NCI-H1930 (cell line): ENCODE results near the gene PMPCA.
"Not testable (repeated sequence)": the region's sequence is repeated elsewhere in the genome, so short reads cannot be mapped to it uniquely, and the experiment has no call there.

Experiments
- DNase-seq, 2 experiments: peaks; one replicate each; lab custom pipeline; 2025; lab: John Stamatoyannopoulos, UW

Gene PMPCA

DNA sequence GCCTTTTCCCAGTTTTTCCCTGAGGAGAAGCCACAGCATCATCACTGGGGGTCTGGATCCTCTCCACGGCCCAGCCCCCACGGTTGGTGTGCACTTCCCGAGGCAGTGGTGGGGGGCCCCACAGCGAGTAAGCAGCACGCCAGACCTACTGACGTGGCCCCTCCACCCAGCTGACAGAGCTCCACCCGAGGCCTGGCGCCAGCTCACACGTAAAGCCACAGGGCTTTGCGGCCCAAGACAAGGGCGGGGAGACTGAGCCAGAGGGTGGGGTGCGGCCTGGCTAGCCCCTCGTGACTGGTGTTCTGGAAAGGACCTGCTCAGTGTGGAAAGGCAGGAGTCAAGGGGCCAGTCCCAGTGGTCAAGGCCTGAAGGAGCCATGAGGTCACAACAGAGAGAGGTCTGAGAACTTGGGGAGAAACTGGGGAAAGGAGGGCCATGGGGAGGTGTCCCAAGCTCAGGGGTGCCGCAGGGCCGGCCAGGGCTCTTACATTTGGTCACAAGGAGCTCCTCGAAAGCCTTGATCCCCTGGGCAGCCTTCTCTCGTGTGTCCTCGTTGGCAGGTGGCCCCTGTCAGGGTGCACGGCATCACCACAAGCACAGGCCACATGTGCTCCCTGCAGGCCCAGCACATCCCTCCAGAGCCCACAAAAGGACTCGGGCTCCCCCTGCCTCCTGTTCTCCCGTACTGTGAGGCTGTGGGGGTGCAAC is 16.0 kb upstream of the PMPCA start:
- DNase-seq = no peak

DNA sequence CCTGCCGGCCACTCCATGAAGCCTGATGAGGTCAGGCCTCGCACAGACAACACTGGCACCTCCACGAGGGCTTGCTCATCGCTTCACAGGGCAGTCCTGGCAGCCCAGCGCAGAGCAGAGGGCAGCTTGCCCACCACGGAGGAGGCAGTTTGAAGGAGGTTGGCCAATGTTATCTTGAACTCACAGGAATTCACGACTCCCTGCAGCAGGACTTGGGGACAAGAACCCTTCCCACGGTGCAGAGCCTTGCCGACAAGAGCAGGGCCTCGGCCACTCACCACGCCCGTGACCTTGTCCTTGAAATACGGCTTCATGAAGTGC is 15.5 kb upstream of the PMPCA start:
- DNase-seq = no peak

DNA sequence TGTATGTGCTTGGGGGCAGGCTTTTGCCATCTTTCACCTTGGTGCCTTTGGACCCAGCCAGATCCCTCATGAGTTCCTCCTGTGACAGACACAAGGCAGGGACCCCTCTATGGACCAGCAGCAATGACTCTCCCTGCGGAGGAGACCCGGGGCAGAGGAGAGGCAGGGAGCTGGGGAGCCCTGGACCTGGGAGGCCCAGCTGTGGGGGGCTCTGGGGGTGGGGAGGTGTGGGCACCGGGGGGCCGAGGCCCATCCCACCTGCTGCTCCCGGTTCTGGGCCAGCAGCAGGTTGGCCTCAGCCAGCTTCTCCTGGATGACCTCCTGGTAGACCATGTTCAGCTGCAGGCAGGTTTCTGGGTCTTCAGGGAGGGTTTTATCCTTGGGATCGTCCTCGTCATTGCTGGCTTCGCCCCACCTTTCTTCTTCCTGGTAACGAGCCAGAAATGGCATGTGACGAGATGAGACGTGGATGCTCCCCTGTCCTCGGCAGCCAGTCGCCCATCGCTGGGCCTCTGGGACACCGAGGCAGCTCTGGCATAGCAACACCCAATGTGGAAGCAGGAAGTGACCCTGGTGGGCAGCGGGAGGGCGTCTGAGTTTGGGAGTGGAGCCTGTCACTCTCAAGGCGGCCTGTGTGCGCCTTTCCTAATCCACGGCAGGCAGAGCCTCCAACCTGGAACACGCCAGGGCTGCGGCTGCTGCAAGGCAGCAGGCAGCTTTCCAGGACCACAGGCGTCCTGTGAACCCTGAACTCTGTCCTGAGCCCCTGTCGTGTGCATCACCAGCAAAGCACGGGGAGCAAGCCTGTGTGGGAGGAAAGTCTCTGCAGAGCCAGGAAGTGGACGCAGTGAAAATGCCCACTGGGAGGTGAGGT is 14.9 kb upstream of the PMPCA start:
- no peak for DNase-seq

DNA sequence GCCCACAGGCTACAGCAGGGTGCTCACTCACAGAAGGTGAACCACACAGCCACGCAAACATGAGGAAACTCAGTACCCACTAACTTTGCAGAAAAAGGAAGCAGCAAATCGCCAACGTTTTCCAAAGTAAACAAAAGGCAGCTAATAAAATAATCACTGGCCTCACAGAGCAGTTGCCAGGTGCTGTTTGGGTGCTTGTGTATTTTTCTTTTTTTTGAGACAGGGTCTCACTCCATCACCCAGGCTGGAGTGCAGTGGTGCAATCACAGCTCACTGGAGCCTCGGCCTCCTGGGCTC is 14.3 kb upstream of the PMPCA start:
- DNase-seq = no peak

- DNase-seq = no peak
These were observed 12.8 kb upstream of the PMPCA start for GRCh38 chr9:136397643-136398042.

- no peak for DNase-seq
These were observed 12.2 kb upstream of the PMPCA start for GRCh38 chr9:136398286-136398685.

DNA sequence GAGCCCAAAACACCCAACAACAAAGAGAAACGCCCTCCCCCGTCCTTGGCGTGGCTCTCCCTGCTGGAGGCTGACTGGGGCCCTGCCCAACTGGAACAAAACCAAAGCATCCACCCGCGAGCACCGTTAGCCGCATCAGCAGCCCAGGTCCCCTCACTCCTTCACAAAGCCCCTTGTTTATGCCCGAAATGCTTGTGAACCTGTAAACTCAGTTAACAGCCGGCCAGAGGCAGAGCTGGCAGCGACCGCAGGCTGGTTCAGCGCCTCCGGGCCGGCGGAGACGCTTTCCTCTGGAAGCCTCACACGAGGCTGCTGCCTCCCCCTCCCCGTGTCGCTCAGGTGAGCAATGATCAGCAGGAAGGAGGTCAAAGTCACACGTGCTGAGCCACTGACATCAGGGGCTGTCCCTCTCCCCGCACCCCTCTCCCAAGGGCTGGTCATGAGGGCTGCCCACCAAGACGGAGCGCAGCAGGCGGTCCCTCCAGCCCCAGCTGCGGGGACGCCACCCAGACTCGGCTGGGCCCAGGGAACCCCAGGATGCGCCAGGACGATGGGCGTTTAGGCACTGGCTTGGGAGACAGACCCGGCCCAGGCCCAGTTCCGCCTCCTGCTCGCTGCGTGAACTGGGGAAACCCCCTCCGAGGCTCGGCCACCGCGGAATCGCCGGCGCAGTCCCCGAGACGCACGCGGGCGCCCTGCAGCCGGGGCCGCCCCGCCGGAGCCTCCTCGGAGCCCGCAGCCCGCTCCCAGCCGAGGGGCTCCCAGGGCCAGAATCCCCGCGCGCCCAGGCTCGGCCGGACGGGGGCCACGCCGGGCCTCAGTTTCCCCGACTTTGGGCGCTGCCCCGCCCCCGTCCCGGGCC is 11.1 kb upstream of the PMPCA start:
- no peak for DNase-seq

DNA sequence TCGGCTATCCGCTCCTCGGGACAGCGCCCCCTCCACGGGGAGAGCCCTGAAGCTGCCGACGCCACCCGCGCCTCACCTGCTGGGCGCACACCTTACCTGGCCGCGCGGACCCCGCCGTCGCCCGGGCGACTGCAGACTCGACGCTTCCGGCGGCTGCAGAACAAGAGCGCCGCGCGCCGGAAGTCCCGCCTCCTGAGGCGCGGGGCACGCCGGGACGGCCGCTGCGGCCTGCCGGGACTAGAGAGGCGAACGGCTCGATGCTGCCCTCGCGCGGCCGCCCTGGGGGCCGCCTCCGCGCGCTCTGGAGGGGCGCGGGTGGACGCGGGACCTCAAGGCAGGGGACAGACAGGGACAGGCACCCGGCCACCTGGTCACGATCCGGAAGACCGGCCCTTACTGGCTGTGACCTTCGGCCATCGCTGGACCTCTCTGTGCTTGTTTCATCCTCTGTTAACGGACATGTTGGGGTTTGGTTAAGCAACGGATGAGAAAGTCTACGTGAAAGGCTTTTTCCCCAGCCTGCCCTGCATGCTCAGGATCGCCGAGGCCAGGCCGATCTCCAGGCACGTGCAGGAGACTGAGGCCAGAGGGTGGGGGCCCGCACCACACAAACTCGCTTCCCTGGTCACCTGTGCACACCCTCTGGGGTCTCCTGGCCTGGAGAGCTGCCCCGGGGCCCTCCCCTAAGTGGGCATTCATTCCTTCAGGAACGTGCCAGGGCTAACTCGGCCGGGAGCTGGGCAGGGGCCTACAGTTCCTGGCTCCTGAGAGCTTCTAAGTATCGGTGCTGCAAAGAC is 10.2 kb upstream of the PMPCA start, which contains the start of gene SNAPC4:
Gene SNAPC4 (minus strand): TSS at position 133 of the 797 bp plus-strand sequence. CDS start 1,742 bp downstream, outside the sequence.
- peak; percentile 81 to 92 for DNase-seq

DNA sequence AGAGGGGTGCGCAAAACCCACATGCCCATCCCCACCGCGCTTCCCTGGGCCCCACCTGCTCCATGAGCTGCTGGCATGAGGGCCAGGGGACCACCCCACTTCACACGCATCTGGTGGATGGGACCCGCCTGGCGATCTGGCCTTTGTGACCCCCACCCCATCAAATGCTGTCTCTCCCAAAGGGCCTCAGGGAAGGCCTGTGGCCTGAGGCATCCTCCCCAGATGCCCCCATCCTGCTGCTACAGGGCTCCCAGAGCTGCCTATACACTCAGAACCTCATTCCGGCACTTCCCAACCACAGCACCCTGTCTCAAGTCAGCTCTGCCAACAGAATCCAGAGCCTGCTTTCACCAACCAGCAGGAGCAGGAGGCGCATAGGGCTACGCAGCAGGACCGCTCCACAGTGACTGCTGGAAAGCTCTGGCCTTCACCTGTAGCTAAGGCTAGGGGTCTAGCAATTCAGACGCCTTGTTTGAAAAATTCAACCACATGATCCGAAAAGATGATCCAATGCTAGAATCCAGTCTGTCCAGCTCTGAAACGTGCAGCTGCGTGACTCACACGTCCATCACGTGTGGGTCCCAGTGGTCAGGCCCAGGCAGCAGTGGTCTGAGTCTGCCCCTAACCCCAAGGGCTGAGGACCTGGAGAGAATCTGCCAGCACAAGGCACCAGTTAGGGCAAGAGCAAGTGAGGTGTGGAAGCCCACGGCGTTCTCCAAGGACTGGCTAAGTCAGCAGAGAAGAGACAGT is 9.1 kb upstream of the PMPCA start:
- no peak for DNase-seq

DNA sequence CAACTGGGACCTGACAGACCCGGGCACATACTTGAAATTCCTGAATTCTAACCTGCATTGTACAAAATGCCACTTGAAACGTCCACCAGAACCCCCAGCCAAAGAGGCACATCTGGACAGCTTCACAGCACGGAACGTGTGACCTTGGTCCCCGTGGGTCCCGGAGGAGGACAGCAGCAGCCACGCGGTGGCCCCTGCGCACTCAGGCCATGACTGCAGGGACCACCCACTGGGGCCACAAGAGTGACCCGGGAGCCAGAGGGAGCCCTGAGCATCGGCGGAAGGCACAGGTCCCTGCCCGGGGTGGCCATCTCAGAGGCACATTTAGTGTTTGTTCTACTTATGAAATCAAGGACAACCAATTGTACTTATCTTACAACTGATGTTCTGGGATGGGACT is 8.4 kb upstream of the PMPCA start:
- no peak for DNase-seq

DNA sequence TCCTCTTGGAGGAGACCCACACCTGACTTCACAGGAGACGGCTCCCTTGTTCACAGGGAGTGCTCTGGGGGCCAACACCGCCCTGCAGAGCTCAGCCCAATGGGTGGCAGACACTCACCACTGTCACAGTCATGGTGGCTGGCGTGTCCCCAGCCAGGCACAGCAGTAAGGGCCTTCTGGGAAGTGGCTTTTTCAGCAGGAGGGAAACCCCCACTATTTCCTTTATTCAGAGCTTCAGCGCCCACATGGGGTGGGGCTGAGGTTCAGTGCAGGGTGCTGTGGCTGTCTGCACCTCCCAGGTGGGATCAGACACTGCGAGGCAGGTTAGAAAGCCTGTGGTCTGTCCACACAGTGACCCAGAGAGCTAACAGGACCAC is 6.9 kb upstream of the PMPCA start:
- DNase-seq = no peak

- DNase-seq = no peak
These were observed 6.3 kb upstream of the PMPCA start for GRCh38 chr9:136403915-136404800.

GRCh38 chr9:136404801-136405136 is 5.7 kb upstream of the PMPCA start:
- DNase-seq = no peak

DNA sequence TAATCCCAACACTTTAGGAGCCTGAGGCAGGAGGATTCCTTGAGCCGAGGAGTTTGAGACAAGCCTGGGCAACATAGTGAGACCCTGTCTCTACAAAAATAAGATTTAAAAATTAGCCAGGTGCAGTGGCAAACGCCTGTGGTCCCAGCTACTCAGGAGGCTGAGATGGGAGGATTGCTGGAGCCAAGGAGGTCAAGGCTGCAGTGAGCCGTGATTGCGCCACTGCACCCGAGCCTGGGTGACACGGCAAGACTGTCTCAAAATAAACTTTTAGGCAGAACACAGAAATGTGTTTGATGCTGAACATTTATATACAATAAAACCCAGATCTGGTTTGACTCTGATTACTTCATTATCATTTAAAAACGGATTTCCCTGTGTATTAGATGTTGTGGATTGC is 5.0 kb upstream of the PMPCA start:
- no peak for DNase-seq

GRCh38 chr9:136405904-136406303 is 4.6 kb upstream of the PMPCA start:
- DNase-seq = not testable (repeated sequence)

DNA sequence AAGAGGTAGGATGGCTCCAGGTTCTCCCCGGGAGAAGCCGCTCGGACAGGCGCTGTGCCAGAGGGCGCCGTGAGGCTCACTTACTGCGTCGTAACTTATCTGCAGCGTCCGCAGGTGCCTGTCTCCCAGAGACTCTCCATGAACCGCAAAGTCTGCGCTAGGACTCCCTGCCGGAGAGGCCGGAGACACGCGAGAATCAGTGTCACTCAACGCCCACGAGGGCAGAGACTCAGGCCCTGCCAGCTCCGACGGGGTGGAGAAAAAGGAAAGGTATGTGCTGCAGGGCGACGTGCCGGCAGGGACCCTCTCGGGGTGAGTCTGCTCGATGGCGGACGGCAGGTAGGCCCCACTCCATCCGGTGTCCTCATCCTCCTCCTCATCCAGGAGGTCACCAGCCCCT is 3.4 kb upstream of the PMPCA start:
- DNase-seq = not testable (repeated sequence)

DNA sequence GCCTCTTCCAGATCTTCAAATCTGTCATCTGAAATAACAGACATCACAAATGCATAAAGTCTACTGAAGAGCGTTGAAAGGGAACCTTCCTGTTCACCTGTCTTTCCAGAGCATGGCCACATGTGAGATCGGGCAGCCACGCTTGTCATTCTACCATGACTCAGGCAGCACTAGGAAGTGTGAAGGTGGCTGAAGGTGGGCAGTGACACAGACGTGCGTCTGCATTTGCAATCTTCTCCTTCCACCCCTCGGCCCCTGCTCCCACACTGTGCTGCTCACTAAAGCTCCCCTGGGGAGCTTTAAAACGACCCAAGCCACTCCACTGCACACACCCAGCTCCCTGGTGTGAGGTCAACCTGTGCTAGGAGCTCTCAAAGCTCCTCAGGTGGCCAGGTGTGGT is 2.5 kb upstream of the PMPCA start:
- DNase-seq = no peak

DNA sequence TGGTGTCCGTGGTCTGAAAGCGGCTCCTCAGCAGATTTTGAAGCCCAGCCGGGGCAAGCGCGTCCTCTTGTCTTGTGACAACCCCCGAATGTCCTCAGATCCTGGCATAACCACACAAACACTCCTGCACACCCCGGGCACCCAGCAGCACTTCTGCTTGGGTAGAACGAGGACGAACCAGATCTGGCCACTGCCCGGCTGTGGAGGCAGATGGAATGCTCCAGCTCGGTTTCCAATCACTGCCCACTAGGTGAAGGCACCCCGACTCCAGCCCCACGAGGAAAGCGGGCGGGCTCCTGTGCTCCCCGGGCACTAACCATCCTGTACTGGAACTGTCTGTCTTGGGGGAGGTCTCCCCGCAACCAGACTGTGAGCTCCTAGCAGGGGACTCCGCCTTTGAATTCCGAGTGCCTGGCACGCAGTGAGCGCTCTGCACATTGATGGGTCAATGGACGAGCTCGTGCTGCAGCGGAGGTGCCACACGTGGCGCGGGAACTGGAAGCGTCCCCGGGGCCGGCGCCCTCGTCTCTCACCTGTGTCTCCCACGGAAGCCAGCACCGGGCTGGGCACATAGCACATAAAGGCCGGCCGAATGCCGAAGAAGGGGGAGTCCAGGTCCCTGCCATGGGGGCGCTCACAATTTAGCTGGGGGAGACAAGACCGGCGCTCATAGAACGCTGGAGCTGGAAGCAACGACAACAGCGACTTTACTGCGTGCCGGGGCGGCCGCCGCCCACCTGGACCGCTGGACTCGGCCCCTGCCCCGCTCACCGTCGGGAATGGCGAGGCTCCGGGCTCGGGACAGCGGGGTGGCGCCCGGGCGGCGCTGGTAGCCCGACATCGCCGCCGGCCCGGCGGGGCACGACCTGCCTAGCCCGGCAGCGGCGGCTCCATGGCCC is 652 bp upstream of the PMPCA start:
- DNase-seq = no peak

DNA sequence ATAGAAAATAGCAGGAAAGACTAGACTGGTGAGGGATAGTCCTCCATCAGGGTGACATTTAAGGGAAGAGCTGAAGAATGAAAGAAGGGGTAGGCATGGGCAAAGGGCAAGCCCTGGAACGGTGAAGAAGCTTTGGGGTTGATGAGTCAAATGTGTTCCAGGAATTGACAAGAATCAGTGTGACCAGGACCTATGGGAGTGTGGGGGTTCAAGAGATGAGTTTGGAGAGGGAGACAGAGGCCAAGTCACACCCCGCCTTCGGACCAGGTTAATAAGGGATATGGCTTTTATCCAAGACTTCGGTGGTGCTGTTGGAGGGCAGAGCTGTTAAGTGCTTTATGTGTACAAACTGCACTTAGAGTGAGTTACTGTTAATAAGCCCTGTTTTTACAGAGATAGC is 920 bp downstream of the PMPCA start:
- no peak for DNase-seq
